MCF 10A (cell line): ENCODE data around the gene IRAK2. TPM values are rescaled to one million over a fixed set of nuclear protein-coding genes. Genes with fewer than 3 reads are reported as not detected.

Source experiments
- BruUV-seq: library from RNA; stranded (reverse); fragments of 400-500 nt; replicated peaks from 2 replicates; lab custom pipeline; 2021; lab: Mats Ljungman, UMichigan
- CTCF ChIA-PET: fragments of 300-600 bp; sonication (Branson Sonifier 250); formaldehyde crosslinking; extraction: SDS; loops from one replicate; lab custom pipeline; 2021; ENCODE audit warnings: antibody characterized with exemption, inconsistent platforms; lab: Yijun Ruan, JAX
- POLR2A ChIA-PET: fragments of 300-600, 350-650 bp; sonication (Branson Sonifier 250); formaldehyde crosslinking; extraction: SDS; loops from one replicate; lab custom pipeline; 2020; ENCODE audit warnings: antibody characterized with exemption, inconsistent platforms; lab: Yijun Ruan, JAX
- DNase-seq: peaks from one replicate; pipeline ENCODE4 v3.0.0-alpha.2; 2018; ENCODE audit not compliant: unreplicated experiment
- H3K27ac Mint-ChIP-seq: one replicate; pipeline ENCODE4 v1.8.0; 2022; ENCODE audit warnings: mild to moderate bottlenecking, low read depth, mixed read lengths; ENCODE audit not compliant: unreplicated experiment
- H3K27me3 Mint-ChIP-seq: one replicate; pipeline ENCODE4 v1.8.0; 2022; ENCODE audit warnings: mixed read lengths; ENCODE audit not compliant: insufficient read depth, unreplicated experiment
- H3K36me3 Mint-ChIP-seq: one replicate; pipeline ENCODE4 v1.8.0; 2022; ENCODE audit warnings: mild to moderate bottlenecking, moderate library complexity, mixed read lengths; ENCODE audit not compliant: insufficient read depth, unreplicated experiment
- H3K4me1 Mint-ChIP-seq: one replicate; pipeline ENCODE4 v1.8.0; 2022; ENCODE audit warnings: mixed read lengths; ENCODE audit not compliant: insufficient read depth, unreplicated experiment
- H3K4me3 Mint-ChIP-seq: one replicate; pipeline ENCODE4 v1.8.0; 2022; ENCODE audit warnings: mild to moderate bottlenecking, moderate library complexity, mixed read lengths; ENCODE audit not compliant: unreplicated experiment
- H3K9me3 Mint-ChIP-seq: one replicate; pipeline ENCODE4 v1.8.0; 2022; ENCODE audit warnings: mixed read lengths; ENCODE audit not compliant: unreplicated experiment
- intact Hi-C: fragments of 100-400 bp; cut with micrococcal nuclease; formaldehyde crosslinking; loops from 2 replicates; pipeline ENCODE4 v1.14.1; 2022
- total RNA-seq: library from RNA; stranded (reverse); gene quantifications from 2 replicates; pipeline ENCODE4 v1.2.3, GENCODE V29; 2022
- TF ChIP-seq, protein P1 (sequence below): fragments of 200-600 bp; IDR thresholded peaks from one replicate; pipeline ENCODE4 v1.8.0; 2022; ENCODE audit warnings: antibody characterized with exemption, mild to moderate bottlenecking; ENCODE audit not compliant: unreplicated experiment

The IRAK2 gene
- total RNA-seq, 1 experiment from 2014 or later = 6.0 TPM

DNA sequence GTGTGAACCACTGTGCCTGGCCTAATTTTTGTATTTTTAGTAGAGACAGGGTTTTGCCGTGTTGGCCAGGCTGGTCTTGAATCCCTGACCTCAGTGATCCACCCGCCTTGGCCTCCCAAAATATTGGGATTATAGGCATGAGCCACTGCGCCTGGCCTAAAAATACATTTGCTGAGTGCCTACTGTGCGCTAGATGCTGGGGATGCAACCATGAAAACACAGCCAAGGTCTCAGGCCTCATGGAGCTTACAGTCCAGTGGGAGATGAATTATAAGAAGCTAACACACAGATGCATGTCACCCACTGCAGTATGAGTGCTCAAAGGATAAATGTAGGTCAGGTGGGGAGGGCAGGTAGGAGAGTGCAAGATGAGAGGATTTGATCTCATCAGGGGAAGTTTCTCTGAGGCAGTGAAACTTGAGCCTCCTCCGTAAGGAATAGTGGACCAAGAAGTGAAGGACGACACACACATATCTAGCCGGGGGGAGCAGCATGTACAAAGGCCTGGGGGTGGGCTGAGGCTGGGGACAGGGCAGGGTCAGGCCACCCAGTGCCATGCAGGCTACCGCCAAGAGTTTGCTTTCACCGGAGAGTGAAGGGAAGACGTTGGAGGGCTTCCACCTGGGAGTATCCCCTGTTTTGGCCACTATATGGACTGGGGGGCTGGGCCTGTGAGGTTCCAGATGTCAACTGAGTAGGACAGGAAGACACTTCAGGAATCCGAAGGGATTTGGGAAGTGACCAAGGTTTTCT, 24.3 kb downstream of the IRAK2 start:
- no TSS peak for BruUV-seq
- TF ChIP-seq, protein P1, sequence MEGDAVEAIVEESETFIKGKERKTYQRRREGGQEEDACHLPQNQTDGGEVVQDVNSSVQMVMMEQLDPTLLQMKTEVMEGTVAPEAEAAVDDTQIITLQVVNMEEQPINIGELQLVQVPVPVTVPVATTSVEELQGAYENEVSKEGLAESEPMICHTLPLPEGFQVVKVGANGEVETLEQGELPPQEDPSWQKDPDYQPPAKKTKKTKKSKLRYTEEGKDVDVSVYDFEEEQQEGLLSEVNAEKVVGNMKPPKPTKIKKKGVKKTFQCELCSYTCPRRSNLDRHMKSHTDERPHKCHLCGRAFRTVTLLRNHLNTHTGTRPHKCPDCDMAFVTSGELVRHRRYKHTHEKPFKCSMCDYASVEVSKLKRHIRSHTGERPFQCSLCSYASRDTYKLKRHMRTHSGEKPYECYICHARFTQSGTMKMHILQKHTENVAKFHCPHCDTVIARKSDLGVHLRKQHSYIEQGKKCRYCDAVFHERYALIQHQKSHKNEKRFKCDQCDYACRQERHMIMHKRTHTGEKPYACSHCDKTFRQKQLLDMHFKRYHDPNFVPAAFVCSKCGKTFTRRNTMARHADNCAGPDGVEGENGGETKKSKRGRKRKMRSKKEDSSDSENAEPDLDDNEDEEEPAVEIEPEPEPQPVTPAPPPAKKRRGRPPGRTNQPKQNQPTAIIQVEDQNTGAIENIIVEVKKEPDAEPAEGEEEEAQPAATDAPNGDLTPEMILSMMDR = no peak
- POLR2A ChIA-PET = interaction anchor here (0.9 to 6.7 kb wide), 6 partner anchors 11 to 59 kb away, joined by 3 to 87 read pairs (median 5); partner anchors contain the start of genes TATDN2 and VHL
- no peaks in the 10 kb centered on the region for H3K27me3 Mint-ChIP-seq
- no peak for DNase-seq
- peak overlapping the region; percentile 45 for H3K4me3 Mint-ChIP-seq
- H3K4me1 Mint-ChIP-seq = peaks cover 38% of the 10 kb centered on the region
- H3K9me3 Mint-ChIP-seq = no peaks in the 10 kb centered on the region
- peaks cover 7% of the 10 kb centered on the region for H3K36me3 Mint-ChIP-seq
- intact Hi-C loops = no loop called here
- peak overlapping the region; percentile 72 for H3K27ac Mint-ChIP-seq
- CTCF ChIA-PET = interaction anchor here (0.6 to 1.7 kb wide), 6 partner anchors 10 to 37 kb away, joined by 3 to 9 read pairs (median 4); partner anchors contain the start of gene IRAK2

DNA sequence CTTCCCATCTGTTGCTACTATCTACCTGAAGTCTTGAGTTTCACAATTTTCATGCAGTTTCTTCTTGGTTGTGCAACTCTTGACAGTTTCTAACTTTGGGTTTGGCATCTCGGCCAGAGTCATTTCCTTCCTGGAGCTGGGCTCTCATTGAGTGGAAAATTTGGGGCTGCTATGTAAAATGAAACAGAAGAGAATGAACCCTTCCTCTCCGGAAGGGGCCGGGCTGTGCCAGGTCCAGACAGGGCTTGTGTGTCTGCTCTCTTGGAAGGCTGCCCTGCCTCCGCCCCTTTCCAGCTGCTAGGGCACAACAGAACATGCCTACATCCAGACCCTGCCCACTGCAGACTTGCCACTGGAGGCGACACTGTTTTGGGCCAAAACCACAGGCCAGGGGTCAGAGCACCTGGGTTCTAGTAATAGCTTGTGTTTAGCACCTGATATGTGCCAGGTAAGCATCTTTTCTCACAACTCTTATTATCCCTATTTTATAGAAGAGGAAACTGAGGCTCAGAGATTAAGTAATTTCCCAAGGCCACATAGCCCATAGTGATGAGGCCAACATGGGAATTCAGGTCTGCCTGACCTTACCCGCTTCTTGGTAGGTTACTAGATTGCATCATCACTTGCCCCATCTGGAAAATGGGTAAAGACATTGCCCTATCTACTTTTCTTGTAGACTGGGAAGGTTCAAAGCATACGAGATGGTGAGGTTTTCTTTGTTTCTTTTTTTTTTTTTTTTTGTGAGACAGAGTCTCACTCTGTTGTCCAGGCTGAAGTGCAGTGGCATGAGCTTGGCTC, 25.0 kb downstream of the IRAK2 start:
- H3K27me3 Mint-ChIP-seq = no peaks in the 10 kb centered on the region
- ChIA-PET CTCF (interaction anchor here (0.7 to 1.7 kb wide), 7 partner anchors 9 to 331 kb away, joined by 3 to 9 read pairs (median 3); partner anchors contain the start of gene IRAK2), POLR2A (interaction anchor here (0.9 to 6.7 kb wide), 7 partner anchors 10 to 58 kb away, joined by 3 to 87 read pairs (median 5); partner anchors contain the start of genes TATDN2 and VHL)
- TF ChIP-seq, protein P1 = no peak
- peaks cover 46% of the 10 kb centered on the region for H3K4me1 Mint-ChIP-seq
- no peaks in the 10 kb centered on the region for H3K9me3 Mint-ChIP-seq
- peaks cover 7% of the 10 kb centered on the region for H3K36me3 Mint-ChIP-seq
- H3K27ac Mint-ChIP-seq = peak overlapping the region; percentile 72
- no TSS peak for BruUV-seq
- H3K4me3 Mint-ChIP-seq = peak overlapping the region; percentile 45
- DNase-seq = peak; percentile 99
- intact Hi-C loops = no loop called here

DNA sequence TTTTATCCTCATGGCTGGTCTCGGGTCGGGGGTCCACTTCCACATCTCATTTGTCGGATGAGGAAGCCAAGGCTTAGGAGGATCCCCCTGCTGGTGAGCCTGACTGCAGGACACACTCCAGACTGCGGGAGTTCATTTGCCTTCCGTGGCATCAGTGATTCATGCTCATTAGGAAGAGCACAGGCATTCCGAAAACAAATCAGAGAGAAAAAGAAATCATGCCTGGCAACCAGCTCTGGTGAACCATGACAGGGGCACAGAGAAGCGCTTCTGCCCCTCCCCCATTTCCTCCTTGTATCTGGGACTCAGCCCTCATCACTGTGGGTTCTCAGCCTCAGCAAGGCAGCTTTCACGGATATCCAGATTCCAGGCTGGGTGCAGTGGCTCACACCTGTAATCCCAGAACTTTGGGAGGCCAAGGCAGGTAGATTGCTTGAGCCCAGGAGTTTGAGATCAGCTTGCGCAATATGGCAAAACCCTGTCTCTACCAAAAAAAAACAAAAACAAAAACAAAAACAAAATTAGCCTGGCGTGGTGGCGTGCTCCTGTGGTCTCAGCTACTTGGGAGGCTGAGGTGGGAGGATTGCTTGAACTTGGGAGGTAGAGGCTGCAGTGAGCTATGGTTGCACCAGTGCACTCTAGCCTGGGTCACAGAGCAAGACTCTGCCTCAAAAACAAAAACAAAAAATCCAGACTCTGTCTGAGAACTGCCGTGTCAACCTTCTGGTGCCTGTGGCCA, 28.4 kb downstream of the IRAK2 start:
- Mint-ChIP-seq H3K36me3 (peaks cover 7% of the 10 kb centered on the region), H3K4me3 (peak overlapping the region; percentile 12), H3K27me3 (no peaks in the 10 kb centered on the region), H3K9me3 (no peaks in the 10 kb centered on the region), H3K27ac (peak overlapping the region; percentile 69), H3K4me1 (peaks cover 47% of the 10 kb centered on the region)
- CTCF ChIA-PET = interaction anchor here (0.6 to 1.9 kb wide), 10 partner anchors 11 to 403 kb away, joined by 3 to 13 read pairs (median 3); partner anchors contain the start of gene BRK1
- peak; percentile 90 for DNase-seq
- TF ChIP-seq, protein P1 = peak; percentile 51
- POLR2A ChIA-PET = interaction anchor here (0.6 to 6.7 kb wide), 8 partner anchors 8 to 280 kb away, joined by 3 to 87 read pairs (median 9); partner anchors contain the start of genes BRK1, TATDN2 and VHL
- intact Hi-C loops = loop anchor here (1.0 to 2.0 kb wide), 2 partner anchors 28 to 29 kb away; partner anchors contain the start of gene IRAK2
- BruUV-seq = no TSS peak
